Fibroblast of skin of abdomen (primary cell): ENCODE results near the gene FMNL3.

Experiments
- DNase-seq: peaks from one replicate; pipeline ENCODE4 v3.0.0-alpha.2; 2013

Gene FMNL3

DNA sequence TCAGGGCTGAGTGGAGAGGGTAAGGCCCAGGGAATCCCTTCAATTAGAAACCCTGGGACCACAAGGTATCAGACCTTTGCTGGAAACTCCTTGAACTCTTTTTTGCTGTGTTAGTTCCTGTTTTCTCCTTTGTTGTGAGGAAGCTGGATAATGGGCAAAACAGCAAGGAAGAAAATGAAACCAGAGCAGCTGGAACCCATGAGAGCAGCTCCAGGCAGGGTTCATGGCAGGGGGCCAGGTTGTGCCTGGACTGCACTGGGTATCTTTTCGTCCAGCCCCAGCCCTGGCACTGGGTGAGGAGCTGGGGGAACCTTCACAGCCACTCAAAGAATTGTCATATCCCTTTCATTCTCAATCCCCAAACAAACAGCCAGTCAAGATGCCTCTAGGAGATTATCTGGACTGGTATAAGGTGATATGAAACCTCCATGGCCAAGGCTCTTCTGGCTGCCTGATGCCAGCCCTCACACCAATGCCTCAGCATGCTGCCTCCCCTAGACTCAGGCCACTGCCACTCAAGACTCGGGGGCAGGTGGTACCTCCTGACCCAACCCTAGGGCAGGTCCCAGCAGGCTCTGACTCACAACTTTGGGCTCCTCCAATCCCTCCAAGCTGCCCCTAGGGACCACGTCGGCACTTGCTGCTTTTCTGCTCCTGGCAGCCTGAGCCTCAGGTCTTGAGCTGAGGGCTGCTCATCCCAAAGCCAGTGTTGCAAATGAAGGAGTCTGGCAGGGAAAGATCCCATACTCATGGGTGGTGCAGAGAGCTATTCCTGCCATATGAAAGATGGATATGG lies 118.3 kb downstream of the FMNL3 start:
- DNase-seq: no peak

DNA sequence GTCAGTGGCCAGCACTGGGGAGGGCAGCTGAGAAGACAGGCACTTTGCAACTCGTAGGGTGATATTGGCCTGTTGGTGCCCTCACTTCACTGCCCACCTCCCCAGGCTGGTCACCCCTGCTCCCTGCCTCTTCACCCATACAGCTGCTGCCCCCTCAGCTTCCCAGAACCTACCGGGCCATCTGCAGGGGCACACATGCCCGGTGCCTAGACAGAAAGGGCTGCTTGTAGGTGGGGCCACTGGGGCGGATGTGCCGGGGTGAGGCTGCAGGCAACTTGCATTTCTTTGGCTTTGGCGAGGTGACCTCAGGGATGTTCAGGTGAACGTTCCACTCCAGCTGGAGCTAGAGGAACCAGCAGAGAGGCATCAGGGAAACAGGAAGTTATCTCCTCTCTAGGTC lies 118.9 kb downstream of the FMNL3 start:
- no peak for DNase-seq

DNA sequence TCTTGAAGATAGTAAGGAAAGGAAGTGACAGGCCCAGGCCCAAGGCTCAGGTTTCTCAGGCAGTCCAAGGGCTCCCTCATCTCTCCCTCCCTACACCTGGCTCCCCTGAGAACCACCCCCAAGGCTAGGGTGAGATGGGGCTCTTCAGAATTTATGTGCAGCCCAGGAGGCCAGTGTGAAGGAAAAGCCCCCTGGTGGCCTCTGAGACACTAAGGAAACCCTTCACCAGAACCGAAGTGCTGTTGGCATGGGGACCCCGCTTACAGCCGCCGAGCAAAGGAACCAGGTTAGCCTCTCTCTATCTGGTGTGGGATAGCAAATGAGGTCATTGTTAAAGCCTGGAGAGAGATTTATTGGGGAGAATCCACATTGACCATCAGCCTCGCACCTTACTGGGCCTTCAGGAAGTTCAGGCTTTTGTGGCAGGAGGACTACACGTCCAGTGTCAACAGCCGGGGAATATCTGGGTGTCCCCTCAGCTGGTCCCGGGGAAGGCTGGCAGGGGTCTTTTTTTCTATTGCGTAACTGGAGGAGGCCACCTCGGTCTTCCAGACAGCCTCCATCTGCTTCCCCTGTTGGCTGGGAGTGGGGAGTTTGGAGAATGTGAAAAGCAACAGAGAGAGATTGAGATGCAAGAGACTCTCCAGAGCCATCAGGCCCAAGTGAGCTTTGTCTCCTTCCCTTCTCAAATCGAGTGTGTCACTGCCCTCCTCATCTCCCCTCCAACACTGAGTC lies 119.9 kb downstream of the FMNL3 start:
- DNase-seq: no peak
